B cell (primary cell): ENCODE measurements around the gene CTNNB1. TPM values are rescaled to one million over a fixed set of nuclear protein-coding genes. Genes with fewer than 3 reads are reported as not detected.

Experiments used
- ATAC-seq: fragments of 200-7000 bp; cut with Tn5 transposase; one replicate; pipeline ENCODE4 v1.10.0; 2021; ENCODE audit warnings: low read depth, mild to moderate bottlenecking, moderate number of reproducible peaks, moderate library complexity
- CTCF ChIA-PET: fragments of 350-600 bp; sonication (Branson Sonifier 250); formaldehyde crosslinking; loops from one replicate; lab custom pipeline; 2021; ENCODE audit warnings: antibody characterized with exemption, inconsistent platforms; lab: Charles Lee
- POLR2A ChIA-PET: fragments of 350-600 bp; sonication (Branson Sonifier 250); formaldehyde crosslinking; loops from one replicate; lab custom pipeline; 2021; ENCODE audit warnings: antibody characterized with exemption; lab: Charles Lee
- DNase-seq: peaks from one replicate; pipeline ENCODE4 v3.0.0; 2013
- H2AFZ ChIP-seq: 2 replicates; pipeline ENCODE4 v1.6.1; 2012; ENCODE audit warnings: mild to moderate bottlenecking, low read depth, low read length; ENCODE audit not compliant: insufficient read depth, poor library complexity, severe bottlenecking
- H3K27ac ChIP-seq, 2 donors: 1 replicate in 1 of 2; 2 replicates in 1 of 2; pipeline ENCODE4 v1.5.1; 2012 to 2013; ENCODE audit warnings: low read length in 2 of 2, mild to moderate bottlenecking in 2 of 2, moderate library complexity in 1 of 2
- H3K27me3 ChIP-seq, 4 experiments: fragments of 200-600 bp in 1 of 4; sonication (generic) in 1 of 4; replicated peaks in 1 of 4; 1 replicate in 2 of 4; 2 replicates in 2 of 4; pipeline versions ENCODE4 v1.6.1 to v1.7.0; 2013 to 2016; ENCODE audit warnings: low read length in 3 of 4, mild to moderate bottlenecking in 2 of 4, mixed read lengths in 1 of 4, moderate library complexity in 1 of 4; ENCODE audit not compliant: insufficient read depth in 4 of 4, control insufficient read depth in 3 of 4; ENCODE audit errors: control extremely low read depth in 1 of 4
- H3K36me3 ChIP-seq, 2 experiments: replicated peaks in 1 of 2; 1 replicate in 1 of 2; 2 replicates in 1 of 2; pipeline versions ENCODE4 v1.6.1 to v1.7.1; 2013; ENCODE audit warnings: low read length in 1 of 2; ENCODE audit not compliant: insufficient read depth in 2 of 2, control insufficient read depth in 1 of 2; ENCODE audit errors: control extremely low read depth in 1 of 2, extremely low read depth in 1 of 2
- H3K4me1 ChIP-seq, 2 donors: fragments of 200-600 bp in 1 of 2; sonication (generic) in 1 of 2; 1 replicate in 1 of 2; 2 replicates in 1 of 2; pipeline versions ENCODE4 v1.5.1 to v1.6.1; 2013 to 2017; ENCODE audit warnings: low read length in 2 of 2; ENCODE audit not compliant: control insufficient read depth in 2 of 2, insufficient read depth in 2 of 2
- H3K4me2 ChIP-seq: replicated peaks from 2 replicates; pipeline ENCODE3; 2012; ENCODE audit warnings: mild to moderate bottlenecking, low read depth, low read length; ENCODE audit not compliant: poor library complexity, severe bottlenecking
- H3K4me3 ChIP-seq, 5 experiments: fragments of 200-600 bp in 1 of 5; sonication (generic) in 1 of 5; 1 replicate in 3 of 5; 2 replicates in 2 of 5; pipeline versions ENCODE4 v1.5.1 to v1.7.0; 2011 to 2016; ENCODE audit warnings: low read length in 4 of 5, mild to moderate bottlenecking in 4 of 5, low read depth in 2 of 5, control low read depth in 1 of 5, moderate library complexity in 1 of 5; ENCODE audit not compliant: insufficient read depth in 1 of 5; ENCODE audit errors: control extremely low read depth in 1 of 5, extremely low read depth in 1 of 5
- H3K79me2 ChIP-seq: fragments of 200-600 bp; sonication (generic); one replicate; pipeline ENCODE4 v1.6.0; 2016; ENCODE audit warnings: low read length; ENCODE audit not compliant: control insufficient read depth, insufficient read depth
- H3K9ac ChIP-seq: fragments of 200-600 bp; sonication (generic); 2 replicates; pipeline ENCODE4 v1.6.1; 2017; ENCODE audit warnings: mild to moderate bottlenecking, low read length, moderate library complexity
- H3K9me3 ChIP-seq, 3 donors: one replicate each; pipeline versions ENCODE4 v1.6.1 to v1.7.1; 2013; ENCODE audit warnings: low read length in 2 of 3; ENCODE audit not compliant: control insufficient read depth in 2 of 3, insufficient read depth in 1 of 3; ENCODE audit errors: control extremely low read depth in 1 of 3
- H4K20me1 ChIP-seq: 2 replicates; pipeline ENCODE4 v1.6.0; 2012; ENCODE audit warnings: mild to moderate bottlenecking, low read length; ENCODE audit not compliant: insufficient read depth, control insufficient read depth, poor library complexity, severe bottlenecking
- H3K27ac Mint-ChIP-seq: one replicate; pipeline ENCODE4 v1.8.0; 2021; ENCODE audit warnings: mixed read lengths
- H3K27me3 Mint-ChIP-seq: one replicate; pipeline ENCODE4 v1.8.0; 2021; ENCODE audit warnings: mixed read lengths
- H3K4me1 Mint-ChIP-seq: one replicate; pipeline ENCODE4 v1.8.0; 2021; ENCODE audit warnings: mixed read lengths
- H3K4me3 Mint-ChIP-seq: one replicate; pipeline ENCODE4 v1.8.0; 2021; ENCODE audit warnings: mixed read lengths
- H3K9me3 Mint-ChIP-seq: one replicate; pipeline ENCODE4 v1.8.0; 2022; ENCODE audit warnings: mixed read lengths; ENCODE audit not compliant: insufficient read depth
- CTCF ChIP-seq: fragments of 200-600 bp; IDR thresholded peaks from one replicate; pipeline ENCODE4 v1.8.0; 2022; ENCODE audit warnings: antibody characterized with exemption, mild to moderate bottlenecking
- EZH2 ChIP-seq: IDR thresholded peaks from 2 replicates; pipeline ENCODE4 v1.6.1; 2012; ENCODE audit warnings: borderline replicate concordance, low read depth, mild to moderate bottlenecking, moderate library complexity, low read length; ENCODE audit not compliant: insufficient read depth, poor library complexity, severe bottlenecking
- WGBS: methylation state at CpG from one replicate; pipeline ENCODE4 v1.1.5; 2013; ENCODE audit warnings: missing lambda C conversion rate; ENCODE audit not compliant: insufficient coverage; 5-methylcytosine and 5-hydroxymethylcytosine counted together
- intact Hi-C: fragments of 100-400 bp; cut with micrococcal nuclease; formaldehyde crosslinking; loops from one replicate; pipeline ENCODE4 v1.10.0; 2022
- polyA plus RNA-seq: library from polyadenylated mRNA; depleted of rRNA; stranded (reverse); fragments of >200 nt; gene quantifications from 2 replicates; pipeline ENCODE4 v1.2.3, GENCODE V29; 2012
- total RNA-seq, 2 donors: library from RNA; stranded (reverse); fragments of 120-200 nt in 1 of 2; gene quantifications; 1 replicate in 1 of 2; 2 replicates in 1 of 2; pipeline versions ENCODE4 v1.2.3 to v1.2.4, GENCODE V29; 2013 to 2022

Gene CTNNB1
- total and polyA plus RNA-seq, 2 donors (not counting 1 experiment from before 2014, with no cell fraction given): 103 to 178 TPM

DNA sequence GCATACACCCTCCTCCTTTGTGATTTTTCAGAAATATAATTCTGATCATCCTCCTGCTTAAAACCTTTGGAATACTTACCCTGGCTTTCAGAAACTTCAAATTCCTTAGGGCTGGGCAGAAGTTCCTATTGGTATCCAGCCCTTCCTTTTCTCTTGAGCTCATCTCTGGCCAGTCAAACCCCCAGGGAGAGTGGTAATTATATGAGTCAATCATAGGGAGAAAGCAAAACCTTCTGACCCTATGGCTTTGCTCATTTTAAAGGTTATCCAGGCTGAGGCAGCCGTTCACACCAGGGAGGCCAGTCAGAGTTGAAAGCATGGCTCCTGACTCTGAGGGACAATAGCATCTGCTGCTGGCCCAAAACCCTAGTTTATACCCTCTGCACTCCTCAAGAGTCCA, 23.9 kb upstream of the CTNNB1 start:
- Histone ChIP-seq H2AFZ (no peak overlapping the region), H4K20me1 (no peaks in the 10 kb centered on the region), H3K79me2 (no peaks in the 10 kb centered on the region), H3K4me1 (no peaks in the 10 kb centered on the region), H3K27me3 (peaks cover 0 to 5% (median 0%) of the 10 kb centered on the region in 4 experiments), H3K27ac (no peak overlapping the region), H3K4me3 (no peak overlapping the region), H3K9ac (no peak overlapping the region), H3K4me2 (no peak overlapping the region), H3K36me3 (no peaks in the 10 kb centered on the region), H3K9me3 (no peaks in the 10 kb centered on the region)
- Mint-ChIP-seq H3K27me3 (peaks cover 29% of the 10 kb centered on the region), H3K4me1 (no peaks in the 10 kb centered on the region), H3K27ac (no peak overlapping the region), H3K4me3 (no peak overlapping the region), H3K9me3 (no peaks in the 10 kb centered on the region)
- POLR2A ChIA-PET: no interaction called here
- ATAC-seq (no peak), DNase-seq (no peak)
- 86% methylated on average over 1 of the region's 1 CpG for WGBS
- intact Hi-C loops: no loop called here
- CTCF ChIA-PET: no interaction called here
- TF ChIP-seq EZH2 (no peak), CTCF (no peak)

- ChIA-PET POLR2A (no interaction called here), CTCF (no interaction called here)
- H3K36me3 ChIP-seq: no peaks in the 10 kb centered on the region
- no peak overlapping the region for H3K4me2 ChIP-seq
- H3K27me3 Mint-ChIP-seq: peaks cover 28% of the 10 kb centered on the region
- H4K20me1 ChIP-seq: no peaks in the 10 kb centered on the region
- H2AFZ ChIP-seq: no peak overlapping the region
- no peak overlapping the region for H3K4me3 Mint-ChIP-seq
- no peaks in the 10 kb centered on the region for H3K4me1 ChIP-seq
- TF ChIP-seq CTCF (no peak), EZH2 (no peak)
- H3K4me3 ChIP-seq: no peak overlapping the region
- intact Hi-C loops: no loop called here
- DNase-seq: no peak
- H3K79me2 ChIP-seq: no peaks in the 10 kb centered on the region
- ATAC-seq: no peak
- peaks cover 0 to 5% (median 0%) of the 10 kb centered on the region in 4 experiments for H3K27me3 ChIP-seq
- H3K9me3 ChIP-seq: no peaks in the 10 kb centered on the region
- H3K27ac Mint-ChIP-seq: no peak overlapping the region
- H3K9me3 Mint-ChIP-seq: no peaks in the 10 kb centered on the region
- WGBS: no CpG with 5 or more reads among the region's 3 CpGs
- no peak overlapping the region for H3K27ac ChIP-seq
- no peaks in the 10 kb centered on the region for H3K4me1 Mint-ChIP-seq
- H3K9ac ChIP-seq: no peak overlapping the region
Measured at GRCh38 chr3:41176596-41176995, 22.7 kb upstream of the CTNNB1 start.
